Pancreas (tissue), 10 donors: ENCODE measurements around the gene RAPGEF4. TPM values are rescaled to one million over a fixed set of nuclear protein-coding genes. Genes with fewer than 3 reads are reported as not detected.
A peak's percentile ranks its signal among the peaks of the same experiment; 100 is the strongest.

Experiments used
- ATAC-seq, 4 donors: fragments of 200-7000 bp; cut with Tn5 transposase; one replicate each; pipeline versions ENCODE4 v1.8.0 to v1.9.1; 2020; ENCODE audit warnings: mild to moderate bottlenecking in 4 of 4, moderate library complexity in 4 of 4
- DNase-seq, 6 donors: peaks; one replicate each; pipeline ENCODE4 v3.0.0-alpha.2; 2020
- FAIRE-seq: peaks from 2 replicates; lab custom pipeline; 2012; peaks lifted over from hg19 to GRCh38; lab: Jason Lieb, UNC
- H3K27ac ChIP-seq, 4 donors: fragments of 200-600 bp; sonication (generic); 1 replicate in 3 of 4; 2 replicates in 1 of 4; pipeline versions ENCODE4 v1.5.0 to v1.8.0; 2020
- H3K27me3 ChIP-seq, 4 donors: fragments of 200-600 bp; one replicate each; pipeline ENCODE4 v1.8.0; 2021
- H3K36me3 ChIP-seq, 3 donors: fragments of 200-600 bp; sonication (generic) in 1 of 3; one replicate each; pipeline versions ENCODE4 v1.5.0 to v1.8.0; 2020 to 2021
- H3K4me1 ChIP-seq, 3 donors: fragments of 200-600 bp; one replicate each; pipeline ENCODE4 v1.8.0; 2021
- H3K4me3 ChIP-seq, 4 donors: fragments of 200-600 bp; sonication (generic) in 2 of 4; one replicate each; pipeline versions ENCODE4 v1.5.0 to v1.8.0; 2020 to 2021
- H3K9me3 ChIP-seq, 4 donors: fragments of 200-600 bp; one replicate each; pipeline ENCODE4 v1.8.0; 2021
- CTCF ChIP-seq, 4 donors: fragments of 200-600 bp; sonication (generic) in 3 of 4; IDR thresholded peaks; one replicate each; pipeline versions ENCODE4 v1.5.0 to v1.8.0; 2021; ENCODE audit warnings: antibody characterized with exemption in 4 of 4
- WGBS, 2 donors: extraction: QIAGEN DNeasy Blood & Tissue Kit; methylation state at CpG; one replicate each; pipeline ENCODE4 v1.1.7; 2013; 5-methylcytosine and 5-hydroxymethylcytosine counted together
- intact Hi-C, 3 donors: fragments of 100-400 bp; cut with DNase I; formaldehyde crosslinking; loops; one replicate each; pipeline versions ENCODE4 v1.11.1 to v1.14.2; 2022
- polyA plus RNA-seq, 2 donors: library from polyadenylated mRNA; stranded (reverse); fragments of 200-250 nt; gene quantifications; one replicate each; pipeline ENCODE4 v1.2.3, GENCODE V29; 2013
- total RNA-seq, 6 donors: library from RNA; stranded (reverse); fragmentation: NEBNext Ultra II Directional in 4 of 6; extraction: Animal tissue kit (Norgen Biotek cat#: 25700) in 4 of 6; gene quantifications; one replicate each; pipeline versions ENCODE4 v1.2.1 to v1.2.4, GENCODE V29; 2021 to 2023
- donor health status: healthy with polysubstance abuse.
- donor health status: DM: no; HTN: no; CAD: no; lungs with moderate emphysema.
- donor health status: DM: no; HTN: no; CAD: no.
- donor health status: control.
- donor health status: control.
- donor health status: Bipolar disorder and iron deficiency.
- donor health status: DM: yes; HTN: yes; CAD: no.
- donor health status: DM: no; HTN: no; CAD: no.
- donor health status: DM: no; HTN: no; CAD: no.
- donor health status: DM: yes; HTN: yes; CAD: no.

Gene RAPGEF4
- total and polyA plus RNA-seq, 8 donors: 2.1 to 9.0 (median 5.1) TPM

GRCh38 chr2:173075781-173076580 is 340.3 kb downstream of the RAPGEF4 start, which contains the start of gene MAP3K20:
Gene MAP3K20 (plus strand): TSS chr2:173075846. CDS start chr2:173091032, 15,186 bp downstream.
- Histone ChIP-seq H3K9me3 (no peaks in the 10 kb centered on the region), H3K4me3 (peak within 1 kb of the TSS; percentile 46 to 90 (median 76)), H3K27me3 (no peaks in the 10 kb centered on the region), H3K27ac (peak within 1 kb of the TSS; percentile 61 to 94 (median 84)), H3K4me1 (peaks cover 4 to 16% (median 9%) of the 10 kb centered on the region in 3 donors), H3K36me3 (no peaks in the 10 kb centered on the region)
- peak in 1 of 4 donors; percentile 10 for TF ChIP-seq CTCF (IDR thresholded peaks at IDR 0.05)
- intact Hi-C loops: no loop called here
- FAIRE-seq: no peak
- 0% methylated on average over 68 to 106 of the region's 106 CpGs for WGBS, 2 donors
- peak; percentile 62 to 85 (median 68) for DNase-seq
- ATAC-seq: peak; percentile 77 to 88 (median 80)

DNA sequence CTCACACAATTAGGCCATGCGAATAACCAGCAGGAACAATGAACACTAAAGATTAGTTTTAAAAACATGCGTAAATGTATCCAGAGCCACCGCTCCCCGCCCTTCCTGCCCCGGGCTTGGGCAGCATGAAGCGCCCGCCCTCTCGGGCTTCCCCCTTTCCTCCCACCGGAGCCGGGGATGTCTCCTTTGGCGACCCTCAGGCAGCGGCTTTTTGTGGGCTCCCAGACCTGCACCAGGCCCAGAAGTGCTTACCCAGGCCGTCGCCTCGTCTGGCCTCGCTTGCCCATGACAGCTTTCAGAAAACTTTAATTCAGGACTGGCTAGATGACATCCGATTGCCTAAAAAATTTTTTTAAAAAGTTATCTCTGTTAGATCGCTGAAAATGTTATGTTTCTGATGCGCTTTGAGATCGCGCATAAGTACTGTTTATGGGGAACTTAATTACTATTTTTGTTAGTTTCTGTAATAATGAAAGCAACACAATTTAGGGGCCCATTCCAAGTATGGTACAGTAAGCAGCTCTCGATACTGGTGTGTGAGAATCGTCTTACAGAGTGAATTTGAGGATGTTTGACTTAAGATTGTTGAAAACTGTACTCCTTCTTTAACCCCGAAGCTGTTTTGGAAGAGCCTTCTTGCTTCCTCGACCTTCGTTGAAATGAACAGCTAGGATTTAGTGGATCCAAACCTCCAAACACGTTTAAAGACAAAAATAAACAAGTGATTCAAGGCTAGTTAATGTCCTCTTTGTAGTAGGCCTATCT is 341.1 kb downstream of the RAPGEF4 start:
- Histone ChIP-seq H3K36me3 (no peaks in the 10 kb centered on the region), H3K4me3 (peak overlapping the region; percentile 46 to 90 (median 76)), H3K27me3 (no peaks in the 10 kb centered on the region), H3K4me1 (peaks cover 4 to 16% (median 9%) of the 10 kb centered on the region in 3 donors), H3K9me3 (no peaks in the 10 kb centered on the region), H3K27ac (peak overlapping the region; percentile 61 to 94 (median 84))
- no peak for TF ChIP-seq CTCF (IDR thresholded peaks at IDR 0.05)
- DNase-seq (peak in 4 of 6 donors; percentile 27 to 72 (median 53)), ATAC-seq (peak; percentile 24 to 62 (median 52)), FAIRE-seq (no peak)
- intact Hi-C loops: no loop called here
- 3 to 8% methylated on average over 27 of the region's 27 CpGs for WGBS, 2 donors

GRCh38 chr2:173077506-173078177 is 342.0 kb downstream of the RAPGEF4 start:
- ATAC-seq: peak in 2 of 4 donors; percentile 20 to 48
- DNase-seq: no peak
- H3K4me1 ChIP-seq: peaks cover 4 to 16% (median 9%) of the 10 kb centered on the region in 3 donors
- no peak for TF ChIP-seq CTCF (IDR thresholded peaks at IDR 0.05)
- 14 to 21% methylated on average over 5 of the region's 5 CpGs for WGBS, 2 donors
- peak overlapping the region in 2 of 4 donors; percentile 86 to 94 for H3K27ac ChIP-seq
- no peaks in the 10 kb centered on the region for H3K36me3 ChIP-seq
- H3K27me3 ChIP-seq: no peaks in the 10 kb centered on the region
- no peaks in the 10 kb centered on the region for H3K9me3 ChIP-seq
- no peak for FAIRE-seq
- peak overlapping the region in 2 of 4 donors; percentile 70 to 90 for H3K4me3 ChIP-seq
- intact Hi-C loops: no loop called here

GRCh38 chr2:173079141-173079540 is 343.5 kb downstream of the RAPGEF4 start:
- Histone ChIP-seq H3K4me1 (peaks cover 4 to 19% (median 9%) of the 10 kb centered on the region in 3 donors), H3K9me3 (no peaks in the 10 kb centered on the region), H3K36me3 (no peaks in the 10 kb centered on the region), H3K4me3 (no peak overlapping the region), H3K27ac (no peak overlapping the region), H3K27me3 (no peaks in the 10 kb centered on the region)
- intact Hi-C loops: no loop called here
- DNase-seq (no peak), ATAC-seq (no peak), FAIRE-seq (no peak)
- WGBS, 2 donors: 87 to 90% methylated on average over 3 of the region's 3 CpGs
- TF ChIP-seq CTCF (IDR thresholded peaks at IDR 0.05): no peak
